Suprapubic skin (tissue), 4 donors: ENCODE results near the gene ABI3BP.

ENCODE experiments used
- CTCF ChIP-seq, 2 donors: fragments of 200-600 bp in 1 of 2; fragments of 450-650 bp in 1 of 2; sonication (generic) in 1 of 2; IDR thresholded peaks; one replicate each; pipeline ENCODE4 v1.5.1; 2016 to 2019; ENCODE audit warnings: antibody characterized with exemption in 2 of 2, mild to moderate bottlenecking in 1 of 2, moderate library complexity in 1 of 2
- EP300 ChIP-seq: sonication (generic); formaldehyde crosslinking; IDR thresholded peaks from one replicate; pipeline ENCODE4 v1.6.1; 2017; ENCODE audit warnings: antibody characterized with exemption
- POLR2A ChIP-seq, 2 donors: fragments of 450-650 bp; IDR thresholded peaks; one replicate each; pipeline ENCODE4 v1.6.1; 2017; ENCODE audit warnings: antibody characterized with exemption in 2 of 2, mild to moderate bottlenecking in 2 of 2, moderate library complexity in 2 of 2
- POLR2AphosphoS5 ChIP-seq, 3 donors: sonication (generic); formaldehyde crosslinking; IDR thresholded peaks; one replicate each; pipeline ENCODE4 v1.6.1; 2017; ENCODE audit warnings: antibody characterized with exemption in 3 of 3

GRCh38 chr3:100898681-100899080, 94.5 kb downstream of the ABI3BP start:
- TF ChIP-seq EP300 (no peak), POLR2A (IDR thresholded peaks at IDR 0.05) (no peak), CTCF (IDR thresholded peaks at IDR 0.05) (no peak), POLR2AphosphoS5 (IDR thresholded peaks at IDR 0.05) (no peak)
